ENCODE data around the gene HYOU1. TPM values are rescaled to one million over a fixed set of nuclear protein-coding genes. Genes with fewer than 3 reads are reported as not detected.
"Not testable (repeated sequence)": the region's sequence is repeated elsewhere in the genome, so short reads cannot be mapped to it uniquely, and the experiment has no call there.

Gene HYOU1
- total RNA-seq, 2 donors from 2014 or later = 67.7 to 117 TPM

GRCh38 chr11:119044708-119045107 is 12.3 kb downstream of the HYOU1 start:
- H3K4me3 Mint-ChIP-seq = no peak overlapping the region
- H3K27me3 Mint-ChIP-seq = no peaks in the 10 kb centered on the region
- H3K4me1 Mint-ChIP-seq = peaks cover 8% of the 10 kb centered on the region
- H3K9me3 Mint-ChIP-seq = no peaks in the 10 kb centered on the region
- ATAC-seq (replicated peaks) = no peak
- H3K36me3 Mint-ChIP-seq (ENCODE audit: low read depth) = peaks cover 58% of the 10 kb centered on the region
- H3K27ac Mint-ChIP-seq = peak overlapping the region; percentile 38

- Mint-ChIP-seq H3K9me3 (no peaks in the 10 kb centered on the region), H3K4me3 (no peak overlapping the region), H3K27me3 (no peaks in the 10 kb centered on the region), H3K36me3 (ENCODE audit: low read depth) (peaks cover 40% of the 10 kb centered on the region), H3K27ac (no peak overlapping the region), H3K4me1 (no peaks in the 10 kb centered on the region)
- ATAC-seq (replicated peaks) = no peak
Observed at GRCh38 chr11:119042927-119043326, 14.1 kb downstream of the HYOU1 start.

- Mint-ChIP-seq H3K4me3 (no peak overlapping the region), H3K27me3 (no peaks in the 10 kb centered on the region), H3K36me3 (ENCODE audit: low read depth) (peaks cover 30% of the 10 kb centered on the region), H3K9me3 (no peaks in the 10 kb centered on the region), H3K27ac (no peak overlapping the region), H3K4me1 (no peaks in the 10 kb centered on the region)
- ATAC-seq (replicated peaks) = peak; percentile 76
Observed at GRCh38 chr11:119041821-119042514, 15.0 kb downstream of the HYOU1 start.

GRCh38 chr11:119039471-119039870 is 17.5 kb downstream of the HYOU1 start:
- not testable (repeated sequence) for H3K9me3 Mint-ChIP-seq; H3K27ac Mint-ChIP-seq; ATAC-seq (replicated peaks); H3K36me3 Mint-ChIP-seq (ENCODE audit: low read depth); H3K4me1 Mint-ChIP-seq; H3K27me3 Mint-ChIP-seq; H3K4me3 Mint-ChIP-seq

- ATAC-seq (replicated peaks) = no peak
- Mint-ChIP-seq H3K9me3 (no peaks in the 10 kb centered on the region), H3K27ac (no peak overlapping the region), H3K27me3 (no peaks in the 10 kb centered on the region), H3K4me1 (no peaks in the 10 kb centered on the region), H3K4me3 (no peak overlapping the region), H3K36me3 (ENCODE audit: low read depth) (no peaks in the 10 kb centered on the region)
Observed at GRCh38 chr11:119038884-119039283, 18.1 kb downstream of the HYOU1 start.

- Mint-ChIP-seq H3K36me3 (ENCODE audit: low read depth) (no peaks in the 10 kb centered on the region), H3K4me1 (no peaks in the 10 kb centered on the region), H3K4me3 (no peak overlapping the region), H3K27ac (no peak overlapping the region), H3K27me3 (no peaks in the 10 kb centered on the region), H3K9me3 (no peaks in the 10 kb centered on the region)
- no peak for ATAC-seq (replicated peaks)
Observed at GRCh38 chr11:119034813-119035212, 22.2 kb downstream of the HYOU1 start.

- not testable (repeated sequence) for H3K27ac Mint-ChIP-seq; H3K36me3 Mint-ChIP-seq (ENCODE audit: low read depth); H3K27me3 Mint-ChIP-seq; H3K4me1 Mint-ChIP-seq; H3K9me3 Mint-ChIP-seq; ATAC-seq (replicated peaks); H3K4me3 Mint-ChIP-seq
Observed at GRCh38 chr11:119033421-119033820, 23.6 kb downstream of the HYOU1 start.

GRCh38 chr11:119031912-119032280 is 25.1 kb downstream of the HYOU1 start:
- Mint-ChIP-seq H3K4me3 (no peak overlapping the region), H3K27ac (peak overlapping the region; percentile 41), H3K4me1 (peaks cover 7% of the 10 kb centered on the region), H3K9me3 (no peaks in the 10 kb centered on the region), H3K36me3 (ENCODE audit: low read depth) (peaks cover 14% of the 10 kb centered on the region), H3K27me3 (no peaks in the 10 kb centered on the region)
- ATAC-seq (replicated peaks) = no peak

GRCh38 chr11:119030329-119031047 is 26.5 kb downstream of the HYOU1 start, which contains the start of gene SLC37A4:
SLC37A4 (minus strand) TSS chr11:119030877.
- peaks cover 9% of the 10 kb centered on the region for H3K4me1 Mint-ChIP-seq
- no peaks in the 10 kb centered on the region for H3K27me3 Mint-ChIP-seq
- peaks cover 24% of the 10 kb centered on the region for H3K36me3 Mint-ChIP-seq (ENCODE audit: low read depth)
- peak within 1 kb of the TSS; percentile 84 for H3K4me3 Mint-ChIP-seq
- H3K27ac Mint-ChIP-seq = peak within 1 kb of the TSS; percentile 78
- no peaks in the 10 kb centered on the region for H3K9me3 Mint-ChIP-seq
- peak; percentile 93 for ATAC-seq (replicated peaks)

- Mint-ChIP-seq H3K4me1 (peaks cover 14% of the 10 kb centered on the region), H3K9me3 (no peaks in the 10 kb centered on the region), H3K27ac (peak overlapping the region; percentile 78), H3K36me3 (ENCODE audit: low read depth) (peaks cover 29% of the 10 kb centered on the region), H3K4me3 (peak overlapping the region; percentile 84), H3K27me3 (no peaks in the 10 kb centered on the region)
- peak; percentile 8 for ATAC-seq (replicated peaks)
Observed at GRCh38 chr11:119030029-119030328, 27.0 kb downstream of the HYOU1 start.

- peaks cover 16% of the 10 kb centered on the region for H3K4me1 Mint-ChIP-seq
- peak overlapping the region; percentile 78 for H3K27ac Mint-ChIP-seq
- H3K27me3 Mint-ChIP-seq = no peaks in the 10 kb centered on the region
- H3K36me3 Mint-ChIP-seq (ENCODE audit: low read depth) = peaks cover 34% of the 10 kb centered on the region
- ATAC-seq (replicated peaks) = peak; percentile 35
- no peaks in the 10 kb centered on the region for H3K9me3 Mint-ChIP-seq
- H3K4me3 Mint-ChIP-seq = peak overlapping the region; percentile 84
Observed at GRCh38 chr11:119029340-119030028, 27.5 kb downstream of the HYOU1 start.

- H3K27me3 Mint-ChIP-seq = no peaks in the 10 kb centered on the region
- ATAC-seq (replicated peaks) = no peak
- H3K36me3 Mint-ChIP-seq (ENCODE audit: low read depth) = peaks cover 39% of the 10 kb centered on the region
- H3K4me3 Mint-ChIP-seq = peak overlapping the region; percentile 84
- H3K27ac Mint-ChIP-seq = peak overlapping the region; percentile 78
- peaks cover 21% of the 10 kb centered on the region for H3K4me1 Mint-ChIP-seq
- no peaks in the 10 kb centered on the region for H3K9me3 Mint-ChIP-seq
Observed at GRCh38 chr11:119029069-119029339, 28.0 kb downstream of the HYOU1 start.

- H3K4me3 Mint-ChIP-seq = peak overlapping the region; percentile 84
- no peaks in the 10 kb centered on the region for H3K27me3 Mint-ChIP-seq
- peak overlapping the region; percentile 78 for H3K27ac Mint-ChIP-seq
- ATAC-seq (replicated peaks) = no peak
- peaks cover 25% of the 10 kb centered on the region for H3K4me1 Mint-ChIP-seq
- H3K9me3 Mint-ChIP-seq = no peaks in the 10 kb centered on the region
- peaks cover 44% of the 10 kb centered on the region for H3K36me3 Mint-ChIP-seq (ENCODE audit: low read depth)
Observed at GRCh38 chr11:119028346-119029068, 28.5 kb downstream of the HYOU1 start.

- ATAC-seq (replicated peaks) = no peak
- Mint-ChIP-seq H3K4me1 (peaks cover 28% of the 10 kb centered on the region), H3K9me3 (no peaks in the 10 kb centered on the region), H3K27ac (peak overlapping the region; percentile 48), H3K27me3 (no peaks in the 10 kb centered on the region), H3K4me3 (peak overlapping the region; percentile 84), H3K36me3 (ENCODE audit: low read depth) (peaks cover 51% of the 10 kb centered on the region)
Observed at GRCh38 chr11:119027561-119028345, 29.3 kb downstream of the HYOU1 start.

Data from activated T-helper 17 cell treated with anti-CD3 and anti-CD28 coated beads, Interleukin-2, amount 50 U/mL, for 72 hours (primary cell).